ENCODE measurements around the gene BTBD19. TPM values are rescaled to one million over a fixed set of nuclear protein-coding genes. Genes with fewer than 3 reads are reported as not detected.
A peak's percentile ranks its signal among the peaks of the same experiment; 100 is the strongest.

The BTBD19 gene
- total and polyA plus RNA-seq, 9 of the 15 experiments (the other 6 are each of a cell fraction or from before 2014, with no cell fraction given) = 0.22 to 2.0 (median 0.95) TPM

DNA sequence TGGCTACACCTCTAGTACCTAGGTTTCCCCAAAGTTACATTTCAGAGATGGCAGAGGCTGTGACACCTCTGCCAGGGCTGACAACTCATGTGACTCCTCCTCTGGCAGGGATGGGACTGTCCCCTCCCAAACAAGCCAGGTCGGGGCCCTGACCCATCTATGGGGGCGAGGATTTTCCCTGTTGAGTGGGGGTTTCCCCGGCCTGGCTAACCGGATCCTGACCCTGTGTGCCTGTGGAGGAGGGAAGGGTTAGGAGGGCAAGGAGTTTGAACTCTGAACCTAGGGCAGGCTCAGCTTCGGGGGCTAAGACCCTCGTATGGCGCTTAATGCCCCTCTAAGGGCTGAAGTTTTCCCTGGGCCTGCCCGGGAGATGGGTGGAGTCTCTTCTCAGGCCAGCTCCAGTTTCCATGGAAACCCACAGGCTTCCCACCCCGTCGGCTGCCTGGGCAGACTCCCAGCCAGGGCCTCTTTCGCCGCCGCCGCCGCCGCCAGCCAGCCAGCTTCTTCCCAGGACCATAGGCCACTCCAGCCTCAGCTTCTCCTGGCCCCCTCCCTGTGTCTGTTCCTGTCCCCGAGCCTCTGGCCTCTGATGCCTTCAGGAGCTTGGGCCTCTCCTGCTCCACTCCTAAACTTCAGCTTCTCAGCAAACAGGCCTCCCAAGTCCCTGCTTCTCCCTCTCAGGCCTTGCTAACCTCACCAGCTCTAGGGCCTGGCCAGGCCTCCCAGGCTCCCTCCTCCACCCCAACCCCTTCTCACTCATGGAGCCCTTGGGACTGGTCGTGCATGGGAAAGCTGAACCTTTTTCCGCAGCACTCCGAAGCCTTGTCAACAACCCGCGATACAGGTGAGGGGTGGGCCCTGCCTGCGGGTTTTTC, at the start of gene BTBD19 (continued):
- TF ChIP-seq, protein P1, sequence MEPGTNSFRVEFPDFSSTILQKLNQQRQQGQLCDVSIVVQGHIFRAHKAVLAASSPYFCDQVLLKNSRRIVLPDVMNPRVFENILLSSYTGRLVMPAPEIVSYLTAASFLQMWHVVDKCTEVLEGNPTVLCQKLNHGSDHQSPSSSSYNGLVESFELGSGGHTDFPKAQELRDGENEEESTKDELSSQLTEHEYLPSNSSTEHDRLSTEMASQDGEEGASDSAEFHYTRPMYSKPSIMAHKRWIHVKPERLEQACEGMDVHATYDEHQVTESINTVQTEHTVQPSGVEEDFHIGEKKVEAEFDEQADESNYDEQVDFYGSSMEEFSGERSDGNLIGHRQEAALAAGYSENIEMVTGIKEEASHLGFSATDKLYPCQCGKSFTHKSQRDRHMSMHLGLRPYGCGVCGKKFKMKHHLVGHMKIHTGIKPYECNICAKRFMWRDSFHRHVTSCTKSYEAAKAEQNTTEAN (CRISPR knock-in tag; IDR thresholded peaks at IDR 0.05) = no peak
- TF ChIP-seq TAF9B (IDR thresholded peaks at IDR 0.05; ENCODE audit: partially characterized antibody) (no peak), PHF20 (IDR thresholded peaks at IDR 0.05; ENCODE audit: partially characterized antibody) (no peak), KLF1 (tag; IDR thresholded peaks at IDR 0.05) (no peak; the same call in 1 of the 2 replicates), MTF1 (CRISPR knock-in tag; IDR thresholded peaks at IDR 0.05; ENCODE audit: borderline replicate concordance) (peak; percentile 25; the same call in 1 of the 2 replicates), NELFE (IDR thresholded peaks at IDR 0.05; ENCODE audit: insufficient read depth, insufficient read length) (no peak), ZNF589 (CRISPR knock-in tag; IDR thresholded peaks at IDR 0.05; ENCODE audit: low read depth) (no peak), SIRT6 (IDR thresholded peaks at IDR 0.05; ENCODE audit: low read depth, low read length) (no peak), ELF1 (tag; IDR thresholded peaks at IDR 0.05) (no peak), RAD51 (IDR thresholded peaks at IDR 0.05; ENCODE audit: borderline replicate concordance, low read depth) (no peak; the same call in 1 of the 2 replicates), ZNF175 (CRISPR knock-in tag; IDR thresholded peaks at IDR 0.05; ENCODE audit: low read depth) (0 out of 2 replicates have a peak, but pooled peaks have one; percentile 26), HNRNPUL1 (IDR thresholded peaks at IDR 0.05; ENCODE audit: low read length) (no peak), ZNF239 (CRISPR knock-in tag; IDR thresholded peaks at IDR 0.05) (no peak), BACH1 (tag; IDR thresholded peaks at IDR 0.05) (no peak; the same call in 1 of the 2 replicates), ZNF408 (CRISPR knock-in tag; IDR thresholded peaks at IDR 0.05; ENCODE audit: low read depth) (no peak)
- TF ChIP-seq, protein P2, sequence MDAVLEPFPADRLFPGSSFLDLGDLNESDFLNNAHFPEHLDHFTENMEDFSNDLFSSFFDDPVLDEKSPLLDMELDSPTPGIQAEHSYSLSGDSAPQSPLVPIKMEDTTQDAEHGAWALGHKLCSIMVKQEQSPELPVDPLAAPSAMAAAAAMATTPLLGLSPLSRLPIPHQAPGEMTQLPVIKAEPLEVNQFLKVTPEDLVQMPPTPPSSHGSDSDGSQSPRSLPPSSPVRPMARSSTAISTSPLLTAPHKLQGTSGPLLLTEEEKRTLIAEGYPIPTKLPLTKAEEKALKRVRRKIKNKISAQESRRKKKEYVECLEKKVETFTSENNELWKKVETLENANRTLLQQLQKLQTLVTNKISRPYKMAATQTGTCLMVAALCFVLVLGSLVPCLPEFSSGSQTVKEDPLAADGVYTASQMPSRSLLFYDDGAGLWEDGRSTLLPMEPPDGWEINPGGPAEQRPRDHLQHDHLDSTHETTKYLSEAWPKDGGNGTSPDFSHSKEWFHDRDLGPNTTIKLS (IDR thresholded peaks at IDR 0.05; ENCODE audit: borderline replicate concordance, low read depth) = no peak
- TF ChIP-seq, protein P3, sequence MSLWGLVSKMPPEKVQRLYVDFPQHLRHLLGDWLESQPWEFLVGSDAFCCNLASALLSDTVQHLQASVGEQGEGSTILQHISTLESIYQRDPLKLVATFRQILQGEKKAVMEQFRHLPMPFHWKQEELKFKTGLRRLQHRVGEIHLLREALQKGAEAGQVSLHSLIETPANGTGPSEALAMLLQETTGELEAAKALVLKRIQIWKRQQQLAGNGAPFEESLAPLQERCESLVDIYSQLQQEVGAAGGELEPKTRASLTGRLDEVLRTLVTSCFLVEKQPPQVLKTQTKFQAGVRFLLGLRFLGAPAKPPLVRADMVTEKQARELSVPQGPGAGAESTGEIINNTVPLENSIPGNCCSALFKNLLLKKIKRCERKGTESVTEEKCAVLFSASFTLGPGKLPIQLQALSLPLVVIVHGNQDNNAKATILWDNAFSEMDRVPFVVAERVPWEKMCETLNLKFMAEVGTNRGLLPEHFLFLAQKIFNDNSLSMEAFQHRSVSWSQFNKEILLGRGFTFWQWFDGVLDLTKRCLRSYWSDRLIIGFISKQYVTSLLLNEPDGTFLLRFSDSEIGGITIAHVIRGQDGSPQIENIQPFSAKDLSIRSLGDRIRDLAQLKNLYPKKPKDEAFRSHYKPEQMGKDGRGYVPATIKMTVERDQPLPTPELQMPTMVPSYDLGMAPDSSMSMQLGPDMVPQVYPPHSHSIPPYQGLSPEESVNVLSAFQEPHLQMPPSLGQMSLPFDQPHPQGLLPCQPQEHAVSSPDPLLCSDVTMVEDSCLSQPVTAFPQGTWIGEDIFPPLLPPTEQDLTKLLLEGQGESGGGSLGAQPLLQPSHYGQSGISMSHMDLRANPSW (CRISPR knock-in tag; IDR thresholded peaks at IDR 0.05) = no peak
- TF ChIP-seq, protein P4, sequence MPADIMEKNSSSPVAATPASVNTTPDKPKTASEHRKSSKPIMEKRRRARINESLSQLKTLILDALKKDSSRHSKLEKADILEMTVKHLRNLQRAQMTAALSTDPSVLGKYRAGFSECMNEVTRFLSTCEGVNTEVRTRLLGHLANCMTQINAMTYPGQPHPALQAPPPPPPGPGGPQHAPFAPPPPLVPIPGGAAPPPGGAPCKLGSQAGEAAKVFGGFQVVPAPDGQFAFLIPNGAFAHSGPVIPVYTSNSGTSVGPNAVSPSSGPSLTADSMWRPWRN (IDR thresholded peaks at IDR 0.05; ENCODE audit: low read depth) = 0 out of 2 replicates have a peak, but pooled peaks have one; percentile 3
- TF ChIP-seq, protein P5, sequence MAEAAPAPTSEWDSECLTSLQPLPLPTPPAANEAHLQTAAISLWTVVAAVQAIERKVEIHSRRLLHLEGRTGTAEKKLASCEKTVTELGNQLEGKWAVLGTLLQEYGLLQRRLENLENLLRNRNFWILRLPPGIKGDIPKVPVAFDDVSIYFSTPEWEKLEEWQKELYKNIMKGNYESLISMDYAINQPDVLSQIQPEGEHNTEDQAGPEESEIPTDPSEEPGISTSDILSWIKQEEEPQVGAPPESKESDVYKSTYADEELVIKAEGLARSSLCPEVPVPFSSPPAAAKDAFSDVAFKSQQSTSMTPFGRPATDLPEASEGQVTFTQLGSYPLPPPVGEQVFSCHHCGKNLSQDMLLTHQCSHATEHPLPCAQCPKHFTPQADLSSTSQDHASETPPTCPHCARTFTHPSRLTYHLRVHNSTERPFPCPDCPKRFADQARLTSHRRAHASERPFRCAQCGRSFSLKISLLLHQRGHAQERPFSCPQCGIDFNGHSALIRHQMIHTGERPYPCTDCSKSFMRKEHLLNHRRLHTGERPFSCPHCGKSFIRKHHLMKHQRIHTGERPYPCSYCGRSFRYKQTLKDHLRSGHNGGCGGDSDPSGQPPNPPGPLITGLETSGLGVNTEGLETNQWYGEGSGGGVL (CRISPR knock-in tag; IDR thresholded peaks at IDR 0.05) = no peak

All from K562 (cell line).